ENCODE measurements around the gene FYB1. TPM values are rescaled to one million over a fixed set of nuclear protein-coding genes. Genes with fewer than 3 reads are reported as not detected.

The FYB1 gene
- total RNA-seq, 1 donor from 2014 or later = 203 TPM

GRCh38 chr5:39164529-39165402 is 54.6 kb downstream of the FYB1 start:
- intact Hi-C loops (cut with micrococcal nuclease) = loop anchor here (1.0 to 5.0 kb wide), 2 partner anchors 13 to 38 kb away; no protein-coding TSS in a partner anchor

- intact Hi-C loops (cut with micrococcal nuclease) = loop anchor here (1.0 kb wide), 1 partner anchor 13 kb away; no protein-coding TSS in a partner anchor
Observed at GRCh38 chr5:39164016-39164415, 55.3 kb downstream of the FYB1 start.

GRCh38 chr5:39161578-39161977 is 57.8 kb downstream of the FYB1 start:
- intact Hi-C loops (cut with micrococcal nuclease) = no loop called here

GRCh38 chr5:39160576-39161213 is 58.7 kb downstream of the FYB1 start:
- intact Hi-C loops (cut with micrococcal nuclease) = no loop called here

GRCh38 chr5:39159811-39160490 is 59.4 kb downstream of the FYB1 start:
- intact Hi-C loops (cut with micrococcal nuclease) = no loop called here

GRCh38 chr5:39158786-39159185 is 60.6 kb downstream of the FYB1 start:
- intact Hi-C loops (cut with micrococcal nuclease) = no loop called here

GRCh38 chr5:39158127-39158593 is 61.2 kb downstream of the FYB1 start:
- intact Hi-C loops (cut with micrococcal nuclease) = no loop called here

GRCh38 chr5:39157701-39158100 is 61.7 kb downstream of the FYB1 start:
- intact Hi-C loops (cut with micrococcal nuclease) = no loop called here

GRCh38 chr5:39156082-39156481 is 63.3 kb downstream of the FYB1 start:
- intact Hi-C loops (cut with micrococcal nuclease) = no loop called here

- intact Hi-C loops (cut with micrococcal nuclease) = no loop called here
Observed at GRCh38 chr5:39151745-39152144, 67.6 kb downstream of the FYB1 start.

- intact Hi-C loops (cut with micrococcal nuclease) = loop anchor here (1.0 to 10.0 kb wide), 5 partner anchors 27 to 395 kb away; no protein-coding TSS in a partner anchor
Observed at GRCh38 chr5:39149966-39150365, 69.4 kb downstream of the FYB1 start.

- intact Hi-C loops (cut with micrococcal nuclease) = loop anchor here (1.0 to 10.0 kb wide), 5 partner anchors 28 to 396 kb away; no protein-coding TSS in a partner anchor
Observed at GRCh38 chr5:39148983-39149534, 70.3 kb downstream of the FYB1 start.

GRCh38 chr5:39146831-39147540 is 72.4 kb downstream of the FYB1 start:
- intact Hi-C loops (cut with micrococcal nuclease) = loop anchor here (10.0 kb wide), 1 partner anchor 398 kb away; no protein-coding TSS in a partner anchor

GRCh38 chr5:39143151-39143860 is 76.1 kb downstream of the FYB1 start:
- intact Hi-C loops (cut with micrococcal nuclease) = loop anchor here (10.0 kb wide), 1 partner anchor 401 kb away; no protein-coding TSS in a partner anchor

GRCh38 chr5:39140558-39141168 is 78.7 kb downstream of the FYB1 start:
- intact Hi-C loops (cut with micrococcal nuclease) = loop anchor here (10.0 kb wide), 1 partner anchor 404 kb away; no protein-coding TSS in a partner anchor

- intact Hi-C loops (cut with micrococcal nuclease) = no loop called here
Observed at GRCh38 chr5:39138892-39139291, 80.5 kb downstream of the FYB1 start.

- intact Hi-C loops (cut with micrococcal nuclease) = no loop called here
Observed at GRCh38 chr5:39137819-39138451, 81.4 kb downstream of the FYB1 start.

- intact Hi-C loops (cut with micrococcal nuclease) = no loop called here
Observed at GRCh38 chr5:39137391-39137790, 82.0 kb downstream of the FYB1 start.

GRCh38 chr5:39132792-39133191 is 86.6 kb downstream of the FYB1 start:
- intact Hi-C loops (cut with micrococcal nuclease) = no loop called here
